ENCODE data around the gene CFC1B. TPM values are rescaled to one million over a fixed set of nuclear protein-coding genes. Genes with fewer than 3 reads are reported as not detected.
"Not testable (repeated sequence)": the region's sequence is repeated elsewhere in the genome, so short reads cannot be mapped to it uniquely, and the experiment has no call there.

Gene CFC1B
- total and polyA plus RNA-seq, 5 experiments from 2014 or later, result not detected

DNA sequence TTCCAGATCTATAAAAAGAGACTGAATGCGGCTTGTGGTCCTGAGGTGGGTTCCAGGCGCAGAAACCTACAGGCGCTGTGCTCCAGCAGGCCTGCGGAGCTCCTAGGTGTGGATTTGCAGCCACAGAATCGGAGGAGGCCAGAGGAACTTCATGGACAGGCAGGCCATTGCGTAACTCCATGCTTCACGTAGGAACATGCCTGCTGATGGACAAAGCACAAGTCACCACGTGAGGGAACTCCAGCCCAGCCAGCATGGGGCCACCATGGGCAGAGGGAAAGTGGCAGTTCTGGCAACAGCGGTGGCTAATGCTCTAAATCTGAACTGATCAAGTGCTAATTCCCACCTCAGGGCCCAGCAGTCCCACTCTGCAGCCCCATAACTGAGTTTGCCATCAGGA lies 17.2 kb downstream of the CFC1B start:
- H3K27ac Mint-ChIP-seq, ATAC-seq, H3K4me3 Mint-ChIP-seq, DNase-seq, H3K36me3 Mint-ChIP-seq, H3K27me3 Mint-ChIP-seq, POLR2A ChIA-PET, H3K4me1 Mint-ChIP-seq, H3K9me3 Mint-ChIP-seq: not testable (repeated sequence)

DNA sequence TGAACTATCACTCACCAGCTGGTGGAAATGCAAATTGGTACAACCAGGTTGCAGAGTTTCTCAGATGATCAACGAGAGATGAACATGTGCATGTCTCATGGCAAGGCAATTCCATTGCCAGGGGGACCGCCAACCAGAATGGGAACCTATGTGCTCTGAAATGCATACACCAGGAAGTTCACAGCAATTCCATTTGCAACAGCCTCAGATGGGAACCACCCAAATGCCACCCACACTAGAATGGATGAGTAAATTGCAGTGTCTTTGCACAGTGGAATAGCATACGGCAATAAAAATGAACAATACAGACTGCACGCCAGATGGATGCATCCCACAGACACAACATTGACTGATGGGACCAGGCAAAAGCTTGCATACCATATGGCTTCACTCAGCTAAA lies 21.8 kb downstream of the CFC1B start:
- H3K36me3 Mint-ChIP-seq, H3K4me1 Mint-ChIP-seq, POLR2A ChIA-PET, H3K9me3 Mint-ChIP-seq, H3K4me3 Mint-ChIP-seq, ATAC-seq, H3K27ac Mint-ChIP-seq, H3K27me3 Mint-ChIP-seq, DNase-seq: not testable (repeated sequence)

DNA sequence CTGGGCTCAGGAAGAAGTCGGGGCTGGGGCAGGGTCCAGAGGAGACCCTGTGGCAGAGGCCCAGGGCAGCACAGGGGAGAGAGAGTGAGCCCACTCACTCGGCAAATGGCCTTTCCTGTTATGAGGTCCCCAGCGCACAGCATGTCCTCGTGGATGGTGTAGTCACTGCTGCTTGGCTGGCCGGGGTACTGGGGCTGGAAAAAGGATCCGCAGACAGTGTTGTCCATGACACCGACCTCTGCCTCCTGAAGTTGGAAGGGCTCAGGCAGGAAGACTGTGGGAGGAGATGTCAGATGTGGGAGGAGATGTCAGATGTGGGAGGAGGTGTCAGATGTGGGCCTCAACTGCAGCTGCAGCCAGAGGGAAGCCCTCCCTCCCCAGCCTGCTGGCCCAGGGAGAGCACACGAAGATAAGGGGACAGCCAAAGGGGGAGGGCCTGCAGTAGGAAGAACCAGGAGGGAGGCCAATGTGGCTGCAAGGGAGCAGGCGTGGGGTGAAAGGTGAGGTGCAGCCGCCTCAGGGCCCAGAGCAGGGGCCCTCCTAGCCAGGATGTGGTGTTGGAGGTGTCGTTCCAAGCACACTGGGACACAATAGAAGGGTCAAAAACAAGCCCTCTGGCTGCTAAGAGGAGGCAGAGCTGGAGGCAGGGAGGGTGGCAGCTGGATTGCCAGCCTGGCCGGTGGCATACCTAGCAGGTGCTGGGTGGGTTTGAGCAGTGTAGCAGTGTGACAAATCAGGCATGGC lies 22.9 kb downstream of the CFC1B start:
- H3K27me3 Mint-ChIP-seq, ATAC-seq, H3K4me1 Mint-ChIP-seq, H3K27ac Mint-ChIP-seq, H3K36me3 Mint-ChIP-seq, DNase-seq, POLR2A ChIA-PET, H3K4me3 Mint-ChIP-seq, H3K9me3 Mint-ChIP-seq: not testable (repeated sequence)

DNA sequence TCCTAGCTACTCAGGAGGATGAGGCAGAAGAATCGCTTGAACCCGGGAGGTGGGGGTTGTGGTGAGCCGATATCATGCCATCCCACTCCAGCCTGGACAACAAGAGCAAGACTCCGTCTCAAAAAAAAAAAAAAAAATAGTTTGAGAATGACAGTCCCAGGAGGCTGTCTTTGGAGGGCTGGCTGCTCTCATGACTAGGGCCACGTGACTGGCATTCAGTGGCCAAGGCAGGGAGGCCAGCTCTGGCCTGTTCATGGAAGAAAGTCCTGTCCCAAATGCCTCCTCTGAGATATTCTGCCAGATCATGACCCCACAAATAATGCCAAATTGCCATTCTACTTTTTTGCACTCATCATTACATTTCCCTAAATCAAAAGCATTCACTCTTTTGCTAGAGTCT lies 24.0 kb downstream of the CFC1B start:
- POLR2A ChIA-PET, H3K4me3 Mint-ChIP-seq, H3K27ac Mint-ChIP-seq, H3K4me1 Mint-ChIP-seq, H3K9me3 Mint-ChIP-seq, H3K36me3 Mint-ChIP-seq, ATAC-seq, H3K27me3 Mint-ChIP-seq, DNase-seq: not testable (repeated sequence)

DNA sequence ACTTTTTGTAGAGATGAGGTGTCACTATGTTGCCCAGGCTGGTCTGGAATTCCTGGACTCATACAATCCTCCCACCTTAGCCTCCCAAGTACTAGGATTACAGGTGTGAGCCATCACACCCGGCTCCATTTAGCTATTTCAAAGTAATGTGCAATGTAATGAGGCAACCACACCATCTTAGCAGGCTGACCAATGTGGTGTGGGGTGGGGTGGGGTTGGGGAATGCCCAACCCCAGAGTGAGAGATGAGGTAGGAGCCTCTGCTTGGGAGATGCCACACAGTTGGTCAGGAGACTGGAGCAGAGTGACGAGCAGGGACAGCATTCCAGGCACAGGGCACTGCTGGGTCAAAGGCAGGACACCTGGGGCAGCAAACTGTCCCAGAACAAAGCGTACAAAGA lies 27.4 kb downstream of the CFC1B start:
- H3K36me3 Mint-ChIP-seq, POLR2A ChIA-PET, H3K27ac Mint-ChIP-seq, DNase-seq, H3K4me3 Mint-ChIP-seq, ATAC-seq, H3K4me1 Mint-ChIP-seq, H3K27me3 Mint-ChIP-seq, H3K9me3 Mint-ChIP-seq: not testable (repeated sequence)

DNA sequence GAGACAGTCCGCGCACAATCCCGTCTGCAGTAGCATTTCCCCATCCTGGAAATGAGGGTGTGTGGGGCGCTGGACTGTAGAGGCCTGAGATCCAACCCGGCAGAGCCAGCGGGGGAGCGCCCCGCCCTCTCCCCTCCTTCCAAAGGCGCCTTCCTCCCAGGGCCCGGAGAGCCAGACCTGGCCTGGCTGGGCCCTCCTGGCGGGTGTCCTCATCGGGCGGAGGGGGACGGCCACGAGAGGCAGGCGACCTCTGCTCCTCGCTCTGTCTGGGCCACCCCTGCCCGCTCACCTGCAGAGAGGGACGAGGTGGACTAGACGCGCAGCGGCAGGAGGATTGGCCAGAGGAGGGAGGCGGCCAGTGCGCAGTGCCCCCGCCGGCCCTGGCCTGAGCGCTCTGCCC lies 28.5 kb downstream of the CFC1B start:
- DNase-seq, H3K27me3 Mint-ChIP-seq, H3K36me3 Mint-ChIP-seq, ATAC-seq, H3K4me3 Mint-ChIP-seq, POLR2A ChIA-PET, H3K9me3 Mint-ChIP-seq, H3K27ac Mint-ChIP-seq, H3K4me1 Mint-ChIP-seq: not testable (repeated sequence)

DNA sequence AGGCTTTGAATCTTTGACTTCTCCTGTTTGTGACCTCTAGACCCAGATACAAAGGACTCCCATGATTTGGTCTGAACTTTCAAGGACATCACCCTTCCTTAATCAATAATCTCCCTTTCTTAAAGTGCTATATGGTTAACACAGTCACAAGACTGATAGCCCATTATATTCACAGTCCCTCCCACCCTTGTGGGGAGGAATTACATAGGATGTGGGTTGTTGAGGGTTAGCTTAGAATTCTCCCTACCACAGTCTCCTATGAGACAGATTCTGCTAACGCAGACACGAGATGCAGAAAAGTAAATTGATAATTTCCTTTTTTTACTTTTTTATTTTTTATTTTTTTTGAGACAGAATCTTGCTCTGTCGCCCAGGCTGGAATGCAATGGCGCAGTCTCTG lies 33.2 kb downstream of the CFC1B start:
- H3K27me3 Mint-ChIP-seq, H3K9me3 Mint-ChIP-seq, H3K36me3 Mint-ChIP-seq, H3K4me3 Mint-ChIP-seq, H3K4me1 Mint-ChIP-seq, ATAC-seq, POLR2A ChIA-PET, H3K27ac Mint-ChIP-seq, DNase-seq: not testable (repeated sequence)

DNA sequence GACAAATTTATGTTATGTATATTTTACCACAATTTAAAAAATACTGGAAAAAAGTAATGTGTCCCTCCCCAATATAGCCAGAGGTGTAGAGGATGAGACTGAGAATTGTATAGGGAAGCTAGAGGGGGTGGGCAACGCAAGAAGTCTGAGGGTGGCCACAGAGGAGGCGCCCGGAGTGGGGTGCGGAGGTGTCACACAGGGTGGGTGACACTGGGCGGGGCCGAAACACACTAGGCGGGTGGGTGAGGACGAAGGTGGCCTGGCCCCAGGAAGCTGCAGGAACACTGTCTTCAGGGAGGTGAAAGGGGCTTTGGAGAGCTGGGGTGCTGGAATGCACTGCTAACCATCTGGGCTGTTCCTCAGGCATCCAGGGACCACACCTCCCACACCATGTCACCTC lies 35.4 kb downstream of the CFC1B start:
- H3K27me3 Mint-ChIP-seq, H3K4me1 Mint-ChIP-seq, H3K27ac Mint-ChIP-seq, DNase-seq, H3K36me3 Mint-ChIP-seq, H3K4me3 Mint-ChIP-seq, POLR2A ChIA-PET, ATAC-seq, H3K9me3 Mint-ChIP-seq: not testable (repeated sequence)

DNA sequence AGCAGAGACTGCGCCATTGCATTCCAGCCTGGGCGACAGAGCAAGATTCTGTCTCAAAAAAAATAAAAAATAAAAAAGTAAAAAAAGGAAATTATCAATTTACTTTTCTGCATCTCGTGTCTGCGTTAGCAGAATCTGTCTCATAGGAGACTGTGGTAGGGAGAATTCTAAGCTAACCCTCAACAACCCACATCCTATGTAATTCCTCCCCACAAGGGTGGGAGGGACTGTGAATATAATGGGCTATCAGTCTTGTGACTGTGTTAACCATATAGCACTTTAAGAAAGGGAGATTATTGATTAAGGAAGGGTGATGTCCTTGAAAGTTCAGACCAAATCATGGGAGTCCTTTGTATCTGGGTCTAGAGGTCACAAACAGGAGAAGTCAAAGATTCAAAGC lies 45.1 kb downstream of the CFC1B start:
- H3K4me3 Mint-ChIP-seq, POLR2A ChIA-PET: not testable (repeated sequence)

DNA sequence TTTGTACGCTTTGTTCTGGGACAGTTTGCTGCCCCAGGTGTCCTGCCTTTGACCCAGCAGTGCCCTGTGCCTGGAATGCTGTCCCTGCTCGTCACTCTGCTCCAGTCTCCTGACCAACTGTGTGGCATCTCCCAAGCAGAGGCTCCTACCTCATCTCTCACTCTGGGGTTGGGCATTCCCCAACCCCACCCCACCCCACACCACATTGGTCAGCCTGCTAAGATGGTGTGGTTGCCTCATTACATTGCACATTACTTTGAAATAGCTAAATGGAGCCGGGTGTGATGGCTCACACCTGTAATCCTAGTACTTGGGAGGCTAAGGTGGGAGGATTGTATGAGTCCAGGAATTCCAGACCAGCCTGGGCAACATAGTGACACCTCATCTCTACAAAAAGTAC lies 50.9 kb downstream of the CFC1B start:
- ATAC-seq, result not testable (repeated sequence)

More for the DNA sequence above, 45.1 kb downstream of the CFC1B start:
- not testable (repeated sequence) for ATAC-seq, H3K9me3 Mint-ChIP-seq, DNase-seq, H3K4me1 Mint-ChIP-seq, H3K27me3 Mint-ChIP-seq, H3K36me3 Mint-ChIP-seq, H3K27ac Mint-ChIP-seq

DNA sequence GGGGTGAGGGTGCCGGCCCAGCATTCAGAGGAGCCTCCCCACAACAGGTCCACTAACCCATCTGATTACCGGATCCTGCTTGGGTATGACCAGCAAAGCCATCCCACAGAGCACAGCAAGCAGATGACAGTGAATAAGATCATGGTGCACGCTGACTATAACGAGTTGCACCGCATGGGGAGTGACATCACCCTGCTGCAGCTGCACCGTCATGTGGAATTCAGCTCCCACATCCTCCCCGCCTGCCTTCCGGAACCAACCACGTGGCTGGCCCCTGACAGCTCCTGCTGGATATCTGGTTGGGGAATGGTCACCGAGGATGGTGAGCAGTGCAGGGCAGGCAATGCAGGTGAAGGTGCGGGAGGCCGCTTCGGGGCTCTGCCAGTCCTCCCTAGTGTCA lies 53.2 kb downstream of the CFC1B start:
- H3K4me3 Mint-ChIP-seq, H3K36me3 Mint-ChIP-seq, H3K27me3 Mint-ChIP-seq, H3K27ac Mint-ChIP-seq, DNase-seq, H3K9me3 Mint-ChIP-seq, H3K4me1 Mint-ChIP-seq, POLR2A ChIA-PET, ATAC-seq: not testable (repeated sequence)

More for the DNA sequence above, 50.9 kb downstream of the CFC1B start:
- H3K36me3 Mint-ChIP-seq, DNase-seq, H3K4me1 Mint-ChIP-seq, POLR2A ChIA-PET, H3K27me3 Mint-ChIP-seq, H3K4me3 Mint-ChIP-seq, H3K9me3 Mint-ChIP-seq, H3K27ac Mint-ChIP-seq: not testable (repeated sequence)

DNA sequence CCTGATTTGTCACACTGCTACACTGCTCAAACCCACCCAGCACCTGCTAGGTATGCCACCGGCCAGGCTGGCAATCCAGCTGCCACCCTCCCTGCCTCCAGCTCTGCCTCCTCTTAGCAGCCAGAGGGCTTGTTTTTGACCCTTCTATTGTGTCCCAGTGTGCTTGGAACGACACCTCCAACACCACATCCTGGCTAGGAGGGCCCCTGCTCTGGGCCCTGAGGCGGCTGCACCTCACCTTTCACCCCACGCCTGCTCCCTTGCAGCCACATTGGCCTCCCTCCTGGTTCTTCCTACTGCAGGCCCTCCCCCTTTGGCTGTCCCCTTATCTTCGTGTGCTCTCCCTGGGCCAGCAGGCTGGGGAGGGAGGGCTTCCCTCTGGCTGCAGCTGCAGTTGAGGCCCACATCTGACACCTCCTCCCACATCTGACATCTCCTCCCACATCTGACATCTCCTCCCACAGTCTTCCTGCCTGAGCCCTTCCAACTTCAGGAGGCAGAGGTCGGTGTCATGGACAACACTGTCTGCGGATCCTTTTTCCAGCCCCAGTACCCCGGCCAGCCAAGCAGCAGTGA lies 55.3 kb downstream of the CFC1B start:
- H3K27me3 Mint-ChIP-seq, POLR2A ChIA-PET, ATAC-seq, H3K36me3 Mint-ChIP-seq, H3K4me1 Mint-ChIP-seq, H3K9me3 Mint-ChIP-seq, DNase-seq, H3K4me3 Mint-ChIP-seq, H3K27ac Mint-ChIP-seq: not testable (repeated sequence)

DNA sequence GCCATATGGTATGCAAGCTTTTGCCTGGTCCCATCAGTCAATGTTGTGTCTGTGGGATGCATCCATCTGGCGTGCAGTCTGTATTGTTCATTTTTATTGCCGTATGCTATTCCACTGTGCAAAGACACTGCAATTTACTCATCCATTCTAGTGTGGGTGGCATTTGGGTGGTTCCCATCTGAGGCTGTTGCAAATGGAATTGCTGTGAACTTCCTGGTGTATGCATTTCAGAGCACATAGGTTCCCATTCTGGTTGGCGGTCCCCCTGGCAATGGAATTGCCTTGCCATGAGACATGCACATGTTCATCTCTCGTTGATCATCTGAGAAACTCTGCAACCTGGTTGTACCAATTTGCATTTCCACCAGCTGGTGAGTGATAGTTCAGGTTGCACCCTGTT lies 56.5 kb downstream of the CFC1B start:
- ATAC-seq, H3K9me3 Mint-ChIP-seq, H3K27ac Mint-ChIP-seq, H3K4me3 Mint-ChIP-seq, H3K27me3 Mint-ChIP-seq, POLR2A ChIA-PET, DNase-seq, H3K4me1 Mint-ChIP-seq, H3K36me3 Mint-ChIP-seq: not testable (repeated sequence)
